ENCODE results near the gene PGRMC2. TPM values are rescaled to one million over a fixed set of nuclear protein-coding genes. Genes with fewer than 3 reads are reported as not detected.

PGRMC2 gene
- total RNA-seq (2014; rRNA removed) (11.4 and 16.8 TPM in 2 replicates), Bru-seq, nascent RNA (percentile 86 among the genes with signal in this experiment), BruChase-seq, experiment 1, labeled RNA remaining after a 6-hour chase (percentile 91 among the genes with signal in this experiment), BruChase-seq, experiment 2, labeled RNA remaining after a 2-hour chase (percentile 90 among the genes with signal in this experiment)
- long read RNA-seq, transcript PGRMC2-208 (3 exons, 3,783 nt), result major isoform, 101 of 121 reads
- long read RNA-seq, partial matches to known transcripts, result 0 of 121 reads
- long read RNA-seq, other reads (novel, unspliced or antisense), result 20 of 121 reads

GRCh38 chr4:128287141-128287870, at the start of gene PGRMC2:
PGRMC2 (minus strand) TSS chr4:128287813; CDS start chr4:128287790, 23 bp downstream.
- peaks cover 61% of the 10 kb centered on the region for H3K79me2 ChIP-seq (ENCODE audit: low read length)

GRCh38 chr4:128335541-128335940, 47.9 kb upstream of the PGRMC2 start:
- CTCF ChIA-PET, result no interaction called here
- intact Hi-C loops (cut with micrococcal nuclease), result no loop called here

More at GRCh38 chr4:128287141-128287870, at the start of gene PGRMC2:
- no peaks in the 10 kb centered on the region for H3K9me2 ChIP-seq (replicated peaks; ENCODE audit: low read length)
- TF ChIP-seq CTCF (conservative IDR thresholded peaks at IDR 0.05; ENCODE audit: low read depth, low read length) (no peak), EZH2 (IDR thresholded peaks at IDR 0.05; ENCODE audit: low read length, unreplicated experiment) (no peak), EZH2phosphoT487 (IDR thresholded peaks at IDR 0.05; ENCODE audit: borderline replicate concordance, low read length) (no peak)
- ChIA-PET POLR2A (ENCODE audit: unreplicated experiment) (interaction anchor here (1.1 kb wide), 1 partner anchor 35 kb away, joined by 4 read pairs; no protein-coding TSS in a partner anchor), CTCF (interaction anchor here (0.6 kb wide), 1 partner anchor 239 kb away, joined by 6 read pairs; no protein-coding TSS in a partner anchor)
- peak within 1 kb of the TSS; percentile 92 for H3K4me2 ChIP-seq (ENCODE audit: low read length)
- BruUV-seq (replicated peaks), result no TSS peak
- H3K9ac ChIP-seq (ENCODE audit: low read length), result peak within 1 kb of the TSS; percentile 73
- H3K9me3 ChIP-seq (ENCODE audit: low read length), result no peaks in the 10 kb centered on the region
- DNase-seq (peak; percentile 10), ATAC-seq (peak; percentile 3)
- peak within 1 kb of the TSS; percentile 57 for H3K27ac ChIP-seq (ENCODE audit: low read length)
- intact Hi-C loops (cut with micrococcal nuclease), result loop anchor here (5.0 to 10.0 kb wide), 4 partner anchors 65 to 223 kb away; partner anchors contain the start of gene LARP1B
- no peaks in the 10 kb centered on the region for H3K27me3 ChIP-seq (ENCODE audit: low read length)
- H3K36me3 ChIP-seq (ENCODE audit: low read depth, low read length), result no peaks in the 10 kb centered on the region
- peak within 1 kb of the TSS; percentile 86 for H2AFZ ChIP-seq (ENCODE audit: low read length)
- H3K4me1 ChIP-seq (ENCODE audit: insufficient read depth, low read length), result peaks cover 24% of the 10 kb centered on the region
- peak within 1 kb of the TSS; percentile 89 for H3K4me3 ChIP-seq (ENCODE audit: low read length)
- no peaks in the 10 kb centered on the region for H3F3A ChIP-seq (ENCODE audit: low read length, unreplicated experiment)
- H4K20me1 ChIP-seq (ENCODE audit: low read length), result no peaks in the 10 kb centered on the region

More at GRCh38 chr4:128335541-128335940, 47.9 kb upstream of the PGRMC2 start:
- no peak overlapping the region for H2AFZ ChIP-seq (ENCODE audit: low read length)
- H3K79me2 ChIP-seq (ENCODE audit: low read length), result no peaks in the 10 kb centered on the region
- ATAC-seq (no peak), DNase-seq (no peak)
- H3F3A ChIP-seq (ENCODE audit: low read length, unreplicated experiment), result no peaks in the 10 kb centered on the region
- no TSS peak for BruUV-seq (replicated peaks)
- no peaks in the 10 kb centered on the region for H3K9me2 ChIP-seq (replicated peaks; ENCODE audit: low read length)
- H3K27ac ChIP-seq (ENCODE audit: low read length), result no peak overlapping the region
- H3K4me3 ChIP-seq (ENCODE audit: low read length), result no peak overlapping the region
- TF ChIP-seq EZH2phosphoT487 (IDR thresholded peaks at IDR 0.05; ENCODE audit: borderline replicate concordance, low read length) (no peak), EZH2 (IDR thresholded peaks at IDR 0.05; ENCODE audit: low read length, unreplicated experiment) (no peak), CTCF (conservative IDR thresholded peaks at IDR 0.05; ENCODE audit: low read depth, low read length) (no peak)
- H3K4me1 ChIP-seq (ENCODE audit: insufficient read depth, low read length), result peaks cover 19% of the 10 kb centered on the region
- POLR2A ChIA-PET (ENCODE audit: unreplicated experiment), result interaction anchor here (0.6 kb wide), 1 partner anchor 1464 kb away, joined by 31 read pairs; no protein-coding TSS in a partner anchor
- no peaks in the 10 kb centered on the region for H3K9me3 ChIP-seq (ENCODE audit: low read length)
- no peaks in the 10 kb centered on the region for H4K20me1 ChIP-seq (ENCODE audit: low read length)
- H3K9ac ChIP-seq (ENCODE audit: low read length), result no peak overlapping the region
- H3K27me3 ChIP-seq (ENCODE audit: low read length), result no peaks in the 10 kb centered on the region
- H3K4me2 ChIP-seq (ENCODE audit: low read length), result no peak overlapping the region
- H3K36me3 ChIP-seq (ENCODE audit: low read depth, low read length), result no peaks in the 10 kb centered on the region

All from PC-3 (cell line).